B cell (primary cell): Measurements from ENCODE around the gene BCL6B. TPM values are rescaled to one million over a fixed set of nuclear protein-coding genes. Genes with fewer than 3 reads are reported as not detected.

Source experiments
- ATAC-seq: fragments of 200-7000 bp; cut with Tn5 transposase; one replicate; pipeline ENCODE4 v1.10.0; 2021; ENCODE audit warnings: low read depth, mild to moderate bottlenecking, moderate number of reproducible peaks, moderate library complexity
- CTCF ChIA-PET: fragments of 350-600 bp; sonication (Branson Sonifier 250); formaldehyde crosslinking; loops from one replicate; lab custom pipeline; 2021; ENCODE audit warnings: antibody characterized with exemption, inconsistent platforms; lab: Charles Lee
- POLR2A ChIA-PET: fragments of 350-600 bp; sonication (Branson Sonifier 250); formaldehyde crosslinking; loops from one replicate; lab custom pipeline; 2021; ENCODE audit warnings: antibody characterized with exemption; lab: Charles Lee
- DNase-seq: peaks from one replicate; pipeline ENCODE4 v3.0.0; 2013
- H2AFZ ChIP-seq: 2 replicates; pipeline ENCODE4 v1.6.1; 2012; ENCODE audit warnings: mild to moderate bottlenecking, low read depth, low read length; ENCODE audit not compliant: insufficient read depth, poor library complexity, severe bottlenecking
- H3K27ac ChIP-seq, 2 donors: 1 replicate in 1 of 2; 2 replicates in 1 of 2; pipeline ENCODE4 v1.5.1; 2012 to 2013; ENCODE audit warnings: low read length in 2 of 2, mild to moderate bottlenecking in 2 of 2, moderate library complexity in 1 of 2
- H3K27me3 ChIP-seq, 4 experiments: fragments of 200-600 bp in 1 of 4; sonication (generic) in 1 of 4; replicated peaks in 1 of 4; 1 replicate in 2 of 4; 2 replicates in 2 of 4; pipeline versions ENCODE4 v1.6.1 to v1.7.0; 2013 to 2016; ENCODE audit warnings: low read length in 3 of 4, mild to moderate bottlenecking in 2 of 4, mixed read lengths in 1 of 4, moderate library complexity in 1 of 4; ENCODE audit not compliant: insufficient read depth in 4 of 4, control insufficient read depth in 3 of 4; ENCODE audit errors: control extremely low read depth in 1 of 4
- H3K36me3 ChIP-seq, 2 experiments: replicated peaks in 1 of 2; 1 replicate in 1 of 2; 2 replicates in 1 of 2; pipeline versions ENCODE4 v1.6.1 to v1.7.1; 2013; ENCODE audit warnings: low read length in 1 of 2; ENCODE audit not compliant: insufficient read depth in 2 of 2, control insufficient read depth in 1 of 2; ENCODE audit errors: control extremely low read depth in 1 of 2, extremely low read depth in 1 of 2
- H3K4me1 ChIP-seq, 2 donors: fragments of 200-600 bp in 1 of 2; sonication (generic) in 1 of 2; 1 replicate in 1 of 2; 2 replicates in 1 of 2; pipeline versions ENCODE4 v1.5.1 to v1.6.1; 2013 to 2017; ENCODE audit warnings: low read length in 2 of 2; ENCODE audit not compliant: control insufficient read depth in 2 of 2, insufficient read depth in 2 of 2
- H3K4me2 ChIP-seq: replicated peaks from 2 replicates; pipeline ENCODE3; 2012; ENCODE audit warnings: mild to moderate bottlenecking, low read depth, low read length; ENCODE audit not compliant: poor library complexity, severe bottlenecking
- H3K4me3 ChIP-seq, 5 experiments: fragments of 200-600 bp in 1 of 5; sonication (generic) in 1 of 5; 1 replicate in 3 of 5; 2 replicates in 2 of 5; pipeline versions ENCODE4 v1.5.1 to v1.7.0; 2011 to 2016; ENCODE audit warnings: low read length in 4 of 5, mild to moderate bottlenecking in 4 of 5, low read depth in 2 of 5, control low read depth in 1 of 5, moderate library complexity in 1 of 5; ENCODE audit not compliant: insufficient read depth in 1 of 5; ENCODE audit errors: control extremely low read depth in 1 of 5, extremely low read depth in 1 of 5
- H3K79me2 ChIP-seq: fragments of 200-600 bp; sonication (generic); one replicate; pipeline ENCODE4 v1.6.0; 2016; ENCODE audit warnings: low read length; ENCODE audit not compliant: control insufficient read depth, insufficient read depth
- H3K9ac ChIP-seq: fragments of 200-600 bp; sonication (generic); 2 replicates; pipeline ENCODE4 v1.6.1; 2017; ENCODE audit warnings: mild to moderate bottlenecking, low read length, moderate library complexity
- H3K9me3 ChIP-seq, 3 donors: one replicate each; pipeline versions ENCODE4 v1.6.1 to v1.7.1; 2013; ENCODE audit warnings: low read length in 2 of 3; ENCODE audit not compliant: control insufficient read depth in 2 of 3, insufficient read depth in 1 of 3; ENCODE audit errors: control extremely low read depth in 1 of 3
- H4K20me1 ChIP-seq: 2 replicates; pipeline ENCODE4 v1.6.0; 2012; ENCODE audit warnings: mild to moderate bottlenecking, low read length; ENCODE audit not compliant: insufficient read depth, control insufficient read depth, poor library complexity, severe bottlenecking
- H3K27ac Mint-ChIP-seq: one replicate; pipeline ENCODE4 v1.8.0; 2021; ENCODE audit warnings: mixed read lengths
- H3K27me3 Mint-ChIP-seq: one replicate; pipeline ENCODE4 v1.8.0; 2021; ENCODE audit warnings: mixed read lengths
- H3K4me1 Mint-ChIP-seq: one replicate; pipeline ENCODE4 v1.8.0; 2021; ENCODE audit warnings: mixed read lengths
- H3K4me3 Mint-ChIP-seq: one replicate; pipeline ENCODE4 v1.8.0; 2021; ENCODE audit warnings: mixed read lengths
- H3K9me3 Mint-ChIP-seq: one replicate; pipeline ENCODE4 v1.8.0; 2022; ENCODE audit warnings: mixed read lengths; ENCODE audit not compliant: insufficient read depth
- CTCF ChIP-seq: fragments of 200-600 bp; IDR thresholded peaks from one replicate; pipeline ENCODE4 v1.8.0; 2022; ENCODE audit warnings: antibody characterized with exemption, mild to moderate bottlenecking
- EZH2 ChIP-seq: IDR thresholded peaks from 2 replicates; pipeline ENCODE4 v1.6.1; 2012; ENCODE audit warnings: borderline replicate concordance, low read depth, mild to moderate bottlenecking, moderate library complexity, low read length; ENCODE audit not compliant: insufficient read depth, poor library complexity, severe bottlenecking
- WGBS: methylation state at CpG from one replicate; pipeline ENCODE4 v1.1.5; 2013; ENCODE audit warnings: missing lambda C conversion rate; ENCODE audit not compliant: insufficient coverage; 5-methylcytosine and 5-hydroxymethylcytosine counted together
- intact Hi-C: fragments of 100-400 bp; cut with micrococcal nuclease; formaldehyde crosslinking; loops from one replicate; pipeline ENCODE4 v1.10.0; 2022
- polyA plus RNA-seq: library from polyadenylated mRNA; depleted of rRNA; stranded (reverse); fragments of >200 nt; gene quantifications from 2 replicates; pipeline ENCODE4 v1.2.3, GENCODE V29; 2012
- total RNA-seq, 2 donors: library from RNA; stranded (reverse); fragments of 120-200 nt in 1 of 2; gene quantifications; 1 replicate in 1 of 2; 2 replicates in 1 of 2; pipeline versions ENCODE4 v1.2.3 to v1.2.4, GENCODE V29; 2013 to 2022

The BCL6B gene
- total and polyA plus RNA-seq, 2 donors (not counting 1 experiment from before 2014, with no cell fraction given) = 0.25 to 0.34 TPM

GRCh38 chr17:7004398-7005253 lies 18.2 kb upstream of the BCL6B start:
- ChIA-PET POLR2A (interaction anchor here (1.2 kb wide), 1 partner anchor 31 kb away, joined by 3 read pairs; the partner anchor contains the start of gene SLC16A13), CTCF (interaction anchor here (0.5 to 6.9 kb wide), 40 partner anchors 8 to 661 kb away, joined by 3 to 147 read pairs (median 4); partner anchors contain the start of genes ALOX12, RNASEK and TEKT1)
- no peak overlapping the region for H3K4me2 ChIP-seq
- peaks cover 24% of the 10 kb centered on the region for H3K4me1 Mint-ChIP-seq
- no peak overlapping the region for H2AFZ ChIP-seq
- H3K4me1 ChIP-seq = peaks cover 0 to 6% of the 10 kb centered on the region in 2 donors
- H3K4me3 ChIP-seq = no peak overlapping the region
- no peaks in the 10 kb centered on the region for H3K9me3 ChIP-seq
- peak overlapping the region; percentile 12 for H3K27ac Mint-ChIP-seq
- peak; percentile 93 for ATAC-seq
- TF ChIP-seq EZH2 (no peak), CTCF (peak; percentile 87)
- WGBS = no CpG with 5 or more reads among the region's 2 CpGs
- DNase-seq = peak; percentile 83
- H3K27me3 Mint-ChIP-seq = no peaks in the 10 kb centered on the region
- H4K20me1 ChIP-seq = peaks cover 65% of the 10 kb centered on the region
- peaks cover 52% of the 10 kb centered on the region for H3K79me2 ChIP-seq
- H3K9ac ChIP-seq = no peak overlapping the region
- H3K9me3 Mint-ChIP-seq = no peaks in the 10 kb centered on the region
- intact Hi-C loops = loop anchor here (1.0 to 2.0 kb wide), 4 partner anchors 8 to 162 kb away; partner anchors contain the start of gene RNASEK
- H3K4me3 Mint-ChIP-seq = no peak overlapping the region
- no peak overlapping the region for H3K27ac ChIP-seq
- no peaks in the 10 kb centered on the region for H3K27me3 ChIP-seq
- H3K36me3 ChIP-seq = peaks cover 5 to 57% of the 10 kb centered on the region in 2 experiments

GRCh38 chr17:7005716-7006115 lies 17.1 kb upstream of the BCL6B start:
- DNase-seq (no peak), ATAC-seq (no peak)
- Histone ChIP-seq H3K4me2 (no peak overlapping the region), H3K9ac (no peak overlapping the region), H4K20me1 (peaks cover 75% of the 10 kb centered on the region), H3K9me3 (no peaks in the 10 kb centered on the region), H3K79me2 (peaks cover 63% of the 10 kb centered on the region), H3K4me3 (no peak overlapping the region), H2AFZ (no peak overlapping the region), H3K4me1 (peaks cover 9 to 17% of the 10 kb centered on the region in 2 donors), H3K36me3 (peaks cover 3 to 50% of the 10 kb centered on the region in 2 experiments), H3K27me3 (no peaks in the 10 kb centered on the region), H3K27ac (no peak overlapping the region)
- Mint-ChIP-seq H3K27me3 (no peaks in the 10 kb centered on the region), H3K27ac (no peak overlapping the region), H3K9me3 (no peaks in the 10 kb centered on the region), H3K4me1 (peaks cover 35% of the 10 kb centered on the region), H3K4me3 (no peak overlapping the region)
- ChIA-PET CTCF (interaction anchor here (0.6 to 6.9 kb wide), 9 partner anchors 12 to 532 kb away, joined by 3 to 147 read pairs (median 6); no protein-coding TSS in a partner anchor), POLR2A (no interaction called here)
- WGBS = 100% methylated on average over 3 of the region's 7 CpGs
- TF ChIP-seq EZH2 (no peak), CTCF (no peak)
- intact Hi-C loops = loop anchor here (2.0 kb wide), 1 partner anchor 163 kb away; no protein-coding TSS in a partner anchor
